HG02610 (cell line): ENCODE measurements around the gene TPO.
"Not testable (repeated sequence)": the region's sequence is repeated elsewhere in the genome, so short reads cannot be mapped to it uniquely, and the experiment has no call there.

ENCODE experiments used
- ATAC-seq: cut with Tn5 transposase; IDR thresholded peaks from one replicate; pipeline ENCODE4 v1.9.1; 2021; ENCODE audit warnings: mild to moderate bottlenecking, moderate library complexity; ENCODE audit not compliant: unreplicated experiment

TPO gene

GRCh38 chr2:1498176-1498575 lies 84.9 kb downstream of the TPO start:
- ATAC-seq = no peak

- no peak for ATAC-seq
These were observed 86.0 kb downstream of the TPO start for GRCh38 chr2:1499033-1499795.

GRCh38 chr2:1501038-1501851 lies 88.0 kb downstream of the TPO start:
- ATAC-seq = no peak

- no peak for ATAC-seq
These were observed 88.7 kb downstream of the TPO start for GRCh38 chr2:1501991-1502390.

GRCh38 chr2:1502891-1503304 lies 89.6 kb downstream of the TPO start:
- no peak for ATAC-seq

- ATAC-seq = no peak
These were observed 90.4 kb downstream of the TPO start for GRCh38 chr2:1503471-1504310.

GRCh38 chr2:1504311-1504750 lies 91.1 kb downstream of the TPO start:
- ATAC-seq = no peak

- ATAC-seq = no peak
These were observed 91.8 kb downstream of the TPO start for GRCh38 chr2:1505031-1505441.

- ATAC-seq = no peak
These were observed 96.2 kb downstream of the TPO start for GRCh38 chr2:1509271-1510065.

GRCh38 chr2:1510176-1510575 lies 96.9 kb downstream of the TPO start:
- no peak for ATAC-seq

GRCh38 chr2:1511455-1511854 lies 98.2 kb downstream of the TPO start:
- ATAC-seq = no peak

- ATAC-seq = no peak
These were observed 99.3 kb downstream of the TPO start for GRCh38 chr2:1512321-1513289.

GRCh38 chr2:1514391-1515072 lies 101.3 kb downstream of the TPO start:
- ATAC-seq = no peak

- ATAC-seq = no peak
These were observed 101.8 kb downstream of the TPO start for GRCh38 chr2:1515073-1515430.

GRCh38 chr2:1515986-1516797 lies 102.9 kb downstream of the TPO start:
- no peak for ATAC-seq

- ATAC-seq = no peak
These were observed 103.5 kb downstream of the TPO start for GRCh38 chr2:1516798-1517060.

- ATAC-seq = not testable (repeated sequence)
These were observed 104.0 kb downstream of the TPO start for GRCh38 chr2:1517291-1517690.

GRCh38 chr2:1517786-1518185 lies 104.5 kb downstream of the TPO start:
- ATAC-seq = no peak
